Loucy (cell line): ENCODE results near the gene EXTL1.

Source experiments
- H2AFZ ChIP-seq: fragments of 200-600 bp; sonication (generic); 2 replicates; pipeline ENCODE4 v1.6.0; 2016; ENCODE audit warnings: antibody characterized with exemption, mild to moderate bottlenecking, low read length, moderate library complexity
- H3F3A ChIP-seq: fragments of 200-600 bp; 2 replicates; pipeline ENCODE4 v1.6.0; 2016; ENCODE audit warnings: antibody characterized with exemption, low read depth, mild to moderate bottlenecking
- H3K27me3 ChIP-seq: fragments of 200-600 bp; sonication (generic); 2 replicates; pipeline ENCODE4 v1.6.1; 2014; ENCODE audit warnings: low read length, mild to moderate bottlenecking; ENCODE audit not compliant: insufficient read depth, poor library complexity, severe bottlenecking
- H3K36me3 ChIP-seq: fragments of 200-600 bp; sonication (generic); 2 replicates; pipeline ENCODE4 v1.6.1; 2016; ENCODE audit warnings: low read length; ENCODE audit not compliant: insufficient read depth
- H3K4me1 ChIP-seq: fragments of 200-600 bp; sonication (generic); 2 replicates; pipeline ENCODE4 v1.5.1; 2014; ENCODE audit warnings: low read length, mild to moderate bottlenecking; ENCODE audit not compliant: insufficient read depth, poor library complexity, severe bottlenecking
- H3K4me2 ChIP-seq: fragments of 200-600 bp; sonication (generic); 2 replicates; pipeline ENCODE4 v1.6.0; 2014; ENCODE audit warnings: antibody characterized with exemption, low read length, low read depth, mild to moderate bottlenecking; ENCODE audit not compliant: poor library complexity, severe bottlenecking
- H3K4me3 ChIP-seq: fragments of 200-600 bp; sonication (generic); 2 replicates; pipeline ENCODE4 v1.5.1; 2014; ENCODE audit warnings: low read length, mild to moderate bottlenecking, mixed read lengths; ENCODE audit not compliant: poor library complexity, severe bottlenecking
- H3K79me2 ChIP-seq: fragments of 200-600 bp; sonication (generic); 2 replicates; pipeline ENCODE4 v1.6.1; 2014; ENCODE audit warnings: low read length; ENCODE audit not compliant: insufficient read depth
- H3K9ac ChIP-seq: fragments of 200-600 bp; sonication (generic); 2 replicates; pipeline ENCODE4 v1.6.0; 2014; ENCODE audit warnings: mild to moderate bottlenecking, low read depth, low read length, moderate library complexity; ENCODE audit not compliant: poor library complexity, severe bottlenecking
- H3K9me2 ChIP-seq: fragments of 200-600 bp; sonication (generic); replicated peaks from 2 replicates; pipeline ENCODE4 v1.6.1; 2016; ENCODE audit warnings: low read depth, low read length, mixed read lengths
- H3K9me3 ChIP-seq: fragments of 200-600 bp; sonication (generic); 2 replicates; pipeline ENCODE4 v1.6.1; 2014; ENCODE audit warnings: mild to moderate bottlenecking, antibody characterized with exemption, low read length, low read depth; ENCODE audit not compliant: insufficient read depth
- H4K20me1 ChIP-seq: fragments of 200-600 bp; sonication (generic); 2 replicates; pipeline ENCODE4 v1.6.0; 2014; ENCODE audit warnings: antibody characterized with exemption, low read length, mild to moderate bottlenecking; ENCODE audit not compliant: insufficient read depth, poor library complexity, severe bottlenecking
- CTCF ChIP-seq: fragments of 200-600 bp; sonication (generic); conservative IDR thresholded peaks from 2 replicates; pipeline ENCODE4 v1.5.1; 2014; ENCODE audit warnings: mild to moderate bottlenecking, antibody characterized with exemption, low read length
- EZH2phosphoT487 ChIP-seq: fragments of 200-600 bp; IDR thresholded peaks from 2 replicates; pipeline ENCODE4 v1.6.1; 2018; ENCODE audit warnings: antibody characterized with exemption, mild to moderate bottlenecking, moderate library complexity, borderline replicate concordance

Gene EXTL1

GRCh38 chr1:25989440-25990234 is 31.9 kb upstream of the EXTL1 start:
- no peaks in the 10 kb centered on the region for H3F3A ChIP-seq
- no peaks in the 10 kb centered on the region for H3K9me3 ChIP-seq
- H3K9me2 ChIP-seq: no peaks in the 10 kb centered on the region
- H2AFZ ChIP-seq: peak overlapping the region; percentile 25; the same call in 1 of the 2 replicates
- H3K79me2 ChIP-seq: peaks cover 16% of the 10 kb centered on the region; the same call in 1 of the 2 replicates
- H3K4me1 ChIP-seq: peaks cover 63% of the 10 kb centered on the region
- H4K20me1 ChIP-seq: no peaks in the 10 kb centered on the region
- no peaks in the 10 kb centered on the region for H3K36me3 ChIP-seq
- H3K9ac ChIP-seq: peak overlapping the region; percentile 74
- no peak for TF ChIP-seq EZH2phosphoT487
- TF ChIP-seq CTCF: no peak
- H3K4me3 ChIP-seq: peak overlapping the region; percentile 73
- H3K4me2 ChIP-seq: peak overlapping the region; percentile 74
- H3K27me3 ChIP-seq: no peaks in the 10 kb centered on the region

GRCh38 chr1:25990251-25990650 is 31.3 kb upstream of the EXTL1 start:
- no peak for TF ChIP-seq CTCF
- TF ChIP-seq EZH2phosphoT487: no peak
- Histone ChIP-seq H3K9me3 (no peaks in the 10 kb centered on the region), H3K4me2 (peak overlapping the region; percentile 74), H3K9ac (peak overlapping the region; percentile 74), H2AFZ (peak overlapping the region; percentile 25), H3K27me3 (no peaks in the 10 kb centered on the region), H3K4me1 (peaks cover 60% of the 10 kb centered on the region), H3K36me3 (no peaks in the 10 kb centered on the region), H3K79me2 (peaks cover 16% of the 10 kb centered on the region; the same call in 1 of the 2 replicates), H3K4me3 (peak overlapping the region; percentile 73), H3K9me2 (no peaks in the 10 kb centered on the region), H4K20me1 (no peaks in the 10 kb centered on the region), H3F3A (no peaks in the 10 kb centered on the region)

- no peaks in the 10 kb centered on the region for H3K36me3 ChIP-seq
- no peaks in the 10 kb centered on the region for H3F3A ChIP-seq
- peak overlapping the region; percentile 74 for H3K9ac ChIP-seq
- no peaks in the 10 kb centered on the region for H4K20me1 ChIP-seq
- TF ChIP-seq CTCF (no peak), EZH2phosphoT487 (no peak)
- H2AFZ ChIP-seq: peak overlapping the region; percentile 66
- no peaks in the 10 kb centered on the region for H3K9me2 ChIP-seq
- peak overlapping the region; percentile 74 for H3K4me2 ChIP-seq
- H3K4me1 ChIP-seq: peaks cover 54% of the 10 kb centered on the region
- no peaks in the 10 kb centered on the region for H3K9me3 ChIP-seq
- no peaks in the 10 kb centered on the region for H3K27me3 ChIP-seq
- H3K79me2 ChIP-seq: peaks cover 16% of the 10 kb centered on the region; the same call in 1 of the 2 replicates
- peak overlapping the region; percentile 73 for H3K4me3 ChIP-seq
Measured at GRCh38 chr1:25990702-25991395, 30.7 kb upstream of the EXTL1 start.
